ENCODE results near the gene ZNF526. TPM values are rescaled to one million over a fixed set of nuclear protein-coding genes. Genes with fewer than 3 reads are reported as not detected.
A peak's percentile ranks its signal among the peaks of the same experiment; 100 is the strongest.

ZNF526 gene
- total and polyA plus RNA-seq, 9 of the 15 experiments (the other 6 are each of a cell fraction or from before 2014, with no cell fraction given) = 1.3 to 17.9 (median 6.2) TPM

- TF ChIP-seq RREB1 (CRISPR knock-in tag; IDR thresholded peaks at IDR 0.05) (no peak), GTF2A2 (tag; IDR thresholded peaks at IDR 0.05) (no peak), BMI1 (IDR thresholded peaks at IDR 0.05; ENCODE audit: low read length) (no peak), CSDE1 (IDR thresholded peaks at IDR 0.05) (no peak), FOS (IDR thresholded peaks at IDR 0.05; ENCODE audit: extremely low read depth, insufficient read length) (peak; percentile 95), BRD9 (IDR thresholded peaks at IDR 0.05; ENCODE audit: low read depth, partially characterized antibody) (peak; percentile 50), PREB (CRISPR knock-in tag; IDR thresholded peaks at IDR 0.05) (no peak), KDM4B (IDR thresholded peaks at IDR 0.05; ENCODE audit: borderline replicate concordance in 2 of 2, low read depth in 1 of 2) (no peak; a peak in 1 of 4 replicates), ZSCAN32 (CRISPR knock-in tag; IDR thresholded peaks at IDR 0.05) (no peak), ZNF316 (IDR thresholded peaks at IDR 0.05) (no peak), ZNF12 (CRISPR knock-in tag; IDR thresholded peaks at IDR 0.05) (no peak), ZFP91 (CRISPR knock-in tag; IDR thresholded peaks at IDR 0.05) (no peak), NCOA1 (IDR thresholded peaks at IDR 0.05; ENCODE audit: low read depth) (peak; percentile 35; the same call in 1 of the 2 replicates), HES1 (IDR thresholded peaks at IDR 0.05; ENCODE audit: low read depth) (no peak), POU5F1 (IDR thresholded peaks at IDR 0.05; ENCODE audit: borderline replicate concordance, low read depth, low read length, partially characterized antibody) (no peak), ZBTB1 (CRISPR knock-in tag; IDR thresholded peaks at IDR 0.05; ENCODE audit: borderline replicate concordance, low read depth) (no peak), FOXK1 (CRISPR knock-in tag; IDR thresholded peaks at IDR 0.05; ENCODE audit: borderline replicate concordance) (no peak), EHMT2 (IDR thresholded peaks at IDR 0.05) (no peak)
Measured at GRCh38 chr19:42219812-42220750, at the start of gene ZNF526 (continued).

Data from K562 (cell line).